Activated gamma-delta T cell treated with anti-CD3 and anti-CD28 coated beads, Interleukin-2, amount 50 U/mL, for 16 hours (primary cell): ENCODE results near the gene PYGB.

ENCODE experiments used
- DNase-seq: peaks from one replicate; pipeline ENCODE4 v3.0.0-alpha.2; 2020; ENCODE audit warnings: low read depth

Gene PYGB

GRCh38 chr20:25336561-25337422 is 88.9 kb downstream of the PYGB start:
- DNase-seq, result no peak

DNA sequence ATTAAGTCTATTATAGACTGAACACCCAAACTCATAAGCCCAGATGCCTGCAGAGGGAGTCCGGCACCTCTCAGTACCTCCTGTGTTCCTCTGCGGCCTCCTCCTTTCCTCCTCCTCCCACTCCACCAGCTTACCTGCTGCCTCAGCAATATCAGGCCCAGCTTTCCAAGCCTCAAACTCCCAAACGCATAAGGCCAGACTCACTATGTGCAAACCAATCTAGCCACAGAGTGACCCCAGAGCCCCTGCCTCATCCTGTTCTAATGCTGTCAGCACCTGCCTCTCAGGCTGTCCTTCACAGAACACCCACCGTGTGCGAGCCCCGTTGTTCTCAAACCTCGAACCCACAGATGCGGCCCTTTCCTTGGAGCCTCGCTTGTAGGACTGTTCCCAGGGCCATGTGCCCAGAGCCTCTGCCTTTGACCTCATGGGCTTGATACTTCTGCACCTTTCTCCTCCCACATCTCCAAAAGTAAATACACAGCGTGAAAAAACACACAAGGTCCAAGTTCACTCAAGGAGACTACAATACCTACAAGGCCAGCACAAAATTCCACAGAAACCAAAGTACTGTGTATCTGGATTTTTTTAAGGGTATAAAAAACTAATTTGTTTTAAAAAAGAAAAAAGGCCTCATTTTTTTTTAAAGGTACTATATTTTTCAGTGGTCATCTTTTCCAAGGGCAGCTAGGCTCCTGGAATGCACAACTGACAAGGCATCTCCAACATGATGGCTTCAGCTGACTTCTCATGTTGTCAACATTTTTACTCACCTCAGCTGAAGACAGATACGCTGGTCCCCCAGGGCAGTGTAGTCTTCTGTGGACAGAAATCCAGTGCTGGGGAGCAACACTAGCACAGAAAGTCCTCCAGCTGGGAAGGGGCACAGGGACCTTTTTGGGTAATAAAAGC is 90.5 kb downstream of the PYGB start:
- DNase-seq, result no peak

DNA sequence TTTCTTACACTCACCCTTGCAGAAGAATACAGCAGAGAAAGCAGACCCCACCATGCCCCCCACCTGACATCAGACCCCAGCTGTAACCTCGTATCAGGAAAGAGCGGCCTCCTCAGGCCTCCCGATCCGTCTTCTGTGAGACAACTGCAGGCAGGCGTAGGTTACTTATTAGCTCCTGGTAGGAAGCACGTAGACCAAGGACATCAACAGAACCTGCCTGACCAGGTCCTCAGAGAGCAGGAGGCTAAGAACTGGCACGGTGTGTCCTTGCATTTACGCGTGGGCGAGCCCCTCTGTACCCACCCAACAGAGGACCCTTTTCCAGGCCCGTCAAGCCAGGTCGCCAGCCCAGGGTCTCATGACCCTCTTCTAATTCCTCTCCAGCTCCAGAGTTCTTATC is 91.7 kb downstream of the PYGB start:
- DNase-seq, result no peak

GRCh38 chr20:25340380-25340779 is 92.5 kb downstream of the PYGB start:
- DNase-seq, result no peak

DNA sequence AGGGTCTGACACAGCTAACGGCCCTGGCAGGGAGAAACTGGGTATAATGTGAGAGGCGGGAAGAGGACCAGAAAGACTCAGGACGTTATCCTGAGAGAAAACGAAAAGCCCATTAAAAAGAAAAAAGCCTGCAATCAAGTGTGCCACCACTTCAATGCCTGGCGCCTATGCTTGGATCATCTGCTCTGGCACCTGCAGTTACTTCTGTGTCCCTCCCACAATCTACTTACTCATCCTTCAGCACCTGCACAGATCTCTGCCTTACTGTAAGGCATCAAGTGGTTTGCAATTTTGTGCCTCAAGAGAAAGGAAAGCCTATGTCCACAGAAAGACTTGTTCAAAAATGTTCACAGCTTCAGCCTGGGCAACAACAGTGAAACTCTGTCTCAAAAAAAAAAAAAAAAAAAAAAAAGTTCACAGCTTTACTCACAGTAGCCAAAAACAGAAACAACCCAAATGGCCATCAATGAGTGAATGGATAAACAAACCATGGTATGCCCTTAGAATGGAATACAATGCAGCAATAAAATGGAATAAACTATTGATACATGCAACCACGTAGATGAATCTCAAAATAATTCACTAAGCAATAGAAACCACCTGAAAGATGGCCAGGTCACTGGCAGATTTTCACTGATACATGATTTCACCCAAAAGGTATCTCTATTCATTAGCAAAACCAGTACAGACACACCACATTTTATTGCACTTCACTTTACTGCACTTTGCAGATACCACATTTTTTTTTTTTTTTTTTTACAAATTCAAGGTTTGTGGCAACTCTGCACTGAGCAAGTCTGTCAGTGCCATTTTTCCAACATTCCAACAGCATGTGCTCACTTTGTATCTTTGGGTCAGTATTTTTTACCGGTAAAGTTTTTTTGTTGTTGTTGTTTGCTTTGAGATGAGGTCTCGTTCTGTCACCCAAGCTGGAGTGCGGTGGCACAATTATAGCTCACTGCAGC is 94.1 kb downstream of the PYGB start:
- no peak for DNase-seq

DNA sequence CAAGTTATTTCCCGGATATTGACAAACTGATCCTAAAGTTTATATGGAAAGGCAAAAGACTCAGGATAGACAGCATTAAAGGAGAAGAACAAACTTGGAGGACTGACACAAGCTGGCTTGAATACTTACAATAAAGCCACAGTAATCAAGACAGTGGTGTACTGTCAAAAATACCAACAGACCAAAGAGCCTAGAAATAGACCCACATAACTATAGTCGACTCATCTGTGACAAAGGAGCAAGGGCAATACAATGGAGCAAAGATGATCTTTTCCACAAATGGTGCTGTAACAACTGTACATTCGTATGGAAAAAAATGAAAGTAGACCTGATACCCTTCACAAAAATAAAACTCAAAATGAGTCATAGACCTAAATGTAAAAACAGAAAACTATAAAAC is 96.7 kb downstream of the PYGB start:
- DNase-seq, result no peak

DNA sequence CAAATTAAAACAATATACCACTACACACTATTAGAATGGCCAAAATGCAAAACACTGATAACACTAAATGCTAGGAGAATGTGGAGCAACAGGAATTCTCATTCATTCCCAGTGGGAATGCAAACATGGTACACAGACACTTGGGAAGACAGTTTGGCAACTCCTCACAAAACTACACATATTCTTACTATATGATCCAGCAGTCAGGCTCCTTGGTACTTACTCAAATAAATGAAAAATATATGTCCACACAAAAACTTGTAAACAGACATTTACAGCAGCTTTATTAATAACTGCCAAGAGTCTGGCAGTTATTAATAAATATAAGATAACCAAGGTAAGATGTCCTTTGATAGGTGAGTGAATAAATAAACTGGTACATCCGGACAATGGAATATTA is 97.8 kb downstream of the PYGB start:
- no peak for DNase-seq

DNA sequence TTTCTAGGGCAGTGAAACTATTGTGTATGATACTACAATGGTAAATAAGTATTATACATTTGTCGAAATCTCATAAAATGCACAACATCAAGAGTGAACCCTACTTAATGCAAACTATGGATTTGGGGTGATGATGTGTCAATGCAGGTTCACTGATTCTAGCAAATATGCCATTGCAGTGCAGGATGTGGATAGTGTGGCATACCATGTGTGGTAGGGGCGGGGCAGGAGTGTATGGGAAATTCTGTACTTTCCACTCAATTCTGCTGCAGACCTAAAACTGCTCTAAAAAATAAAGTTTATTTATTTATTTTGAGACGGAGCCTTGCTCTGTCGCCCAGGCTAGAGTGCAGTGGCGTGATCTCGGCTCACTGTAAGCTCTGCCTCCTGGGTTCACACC is 98.5 kb downstream of the PYGB start:
- no peak for DNase-seq
